Measurements from ENCODE around the gene SETD9. TPM values are rescaled to one million over a fixed set of nuclear protein-coding genes. Genes with fewer than 3 reads are reported as not detected.

Gene SETD9, protein sequence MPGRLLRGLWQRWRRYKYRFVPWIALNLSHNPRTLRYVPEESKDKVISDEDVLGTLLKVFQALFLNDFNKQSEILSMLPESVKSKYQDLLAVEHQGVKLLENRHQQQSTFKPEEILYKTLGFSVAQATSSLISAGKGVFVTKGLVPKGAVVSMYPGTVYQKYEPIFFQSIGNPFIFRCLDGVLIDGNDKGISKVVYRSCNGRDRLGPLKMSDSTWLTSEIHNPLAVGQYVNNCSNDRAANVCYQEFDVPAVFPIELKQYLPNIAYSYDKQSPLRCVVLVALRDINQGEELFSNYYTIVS
- total RNA-seq = 10.0 and 16.7 TPM in 2 replicates

GRCh38 chr5:56909294-56910209 lies at the start of gene SETD9:
Gene SETD9, plus strand, starts transcription at chr5:56909596. Its CDS starts 50 bp downstream, at chr5:56909646.

DNA sequence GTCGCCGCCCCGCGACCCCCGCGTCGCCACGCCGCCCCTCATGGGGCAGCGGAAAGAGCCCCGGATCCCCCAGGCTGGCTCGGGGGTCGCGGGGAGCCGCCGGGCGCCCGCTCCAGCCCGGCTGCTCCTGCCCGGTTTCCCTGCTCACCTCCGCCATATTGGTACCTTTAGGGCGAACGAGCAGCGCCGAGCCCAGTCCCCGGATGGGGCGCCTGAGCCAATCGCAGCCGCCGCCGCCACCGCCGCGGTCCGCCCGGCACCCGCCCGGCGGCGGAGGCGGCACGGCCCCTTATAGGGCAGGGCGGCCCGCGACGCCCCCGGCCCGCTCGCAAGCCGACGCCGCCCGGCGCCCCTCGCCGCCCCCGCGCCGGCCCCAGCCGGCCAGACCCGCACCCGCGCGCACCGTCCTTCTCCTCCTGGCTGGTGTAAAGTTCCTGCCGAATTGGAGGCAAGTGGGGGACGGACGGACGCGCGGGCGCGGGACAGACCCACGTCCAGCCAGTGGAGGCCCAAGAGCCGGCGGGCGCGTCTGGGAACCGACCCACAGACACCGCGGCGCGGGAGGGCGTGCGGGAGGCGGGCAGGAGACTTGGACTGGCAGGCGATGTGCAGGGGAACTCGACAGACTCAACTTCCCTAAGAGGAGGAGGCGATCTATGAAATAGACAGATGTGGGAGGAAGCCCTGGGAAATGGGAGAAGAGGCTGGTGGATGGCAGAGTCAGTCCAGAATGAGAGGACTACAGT lies 42.7 kb downstream of the SETD9 start, which contains the start of gene MIER3:
MIER3 (minus strand) TSS at position 178 of the 746 bp plus-strand sequence; CDS start at position 157, 21 bp downstream.

Other genes starting within 250 kb of the SETD9 start
- 3.5 and 9.8 TPM in 2 replicates for gene MAP3K1, start 94.0 kb upstream of the SETD9 start, total RNA-seq
- gene MIER3, start 42.5 kb downstream of the SETD9 start, total RNA-seq = 28.9 and 54.8 TPM in 2 replicates

Data from pericardium fibroblast (primary cell).